Omental fat pad (tissue), 4 donors: Measurements from ENCODE around the gene SCN8A. TPM values are rescaled to one million over a fixed set of nuclear protein-coding genes. Genes with fewer than 3 reads are reported as not detected.

Experiments used
- ATAC-seq: fragments of 150-250 bp; one replicate; pipeline ENCODE4 v1.9.1; 2016; ENCODE audit warnings: mild to moderate bottlenecking, moderate library complexity; ENCODE audit not compliant: low FRiP score
- DNase-seq: peaks from one replicate; pipeline ENCODE4 v3.0.0-alpha.2; 2019; ENCODE audit warnings: low spot score
- total RNA-seq, 4 donors: library from RNA; depleted of rRNA; stranded (reverse); fragments of >200 nt; gene quantifications; one replicate each; pipeline ENCODE4 v1.1.0, GENCODE V29; 2016
- TF ChIP-seq, protein P1 (sequence below), 3 donors: fragments of 450-650 bp; IDR thresholded peaks; one replicate each; pipeline ENCODE4 v1.5.1; 2016 to 2017; ENCODE audit warnings: antibody characterized with exemption in 3 of 3, mild to moderate bottlenecking in 3 of 3, moderate library complexity in 2 of 3

Gene SCN8A
- total RNA-seq, 4 donors from 2014 or later: 0.50 to 1.4 (median 0.67) TPM

DNA sequence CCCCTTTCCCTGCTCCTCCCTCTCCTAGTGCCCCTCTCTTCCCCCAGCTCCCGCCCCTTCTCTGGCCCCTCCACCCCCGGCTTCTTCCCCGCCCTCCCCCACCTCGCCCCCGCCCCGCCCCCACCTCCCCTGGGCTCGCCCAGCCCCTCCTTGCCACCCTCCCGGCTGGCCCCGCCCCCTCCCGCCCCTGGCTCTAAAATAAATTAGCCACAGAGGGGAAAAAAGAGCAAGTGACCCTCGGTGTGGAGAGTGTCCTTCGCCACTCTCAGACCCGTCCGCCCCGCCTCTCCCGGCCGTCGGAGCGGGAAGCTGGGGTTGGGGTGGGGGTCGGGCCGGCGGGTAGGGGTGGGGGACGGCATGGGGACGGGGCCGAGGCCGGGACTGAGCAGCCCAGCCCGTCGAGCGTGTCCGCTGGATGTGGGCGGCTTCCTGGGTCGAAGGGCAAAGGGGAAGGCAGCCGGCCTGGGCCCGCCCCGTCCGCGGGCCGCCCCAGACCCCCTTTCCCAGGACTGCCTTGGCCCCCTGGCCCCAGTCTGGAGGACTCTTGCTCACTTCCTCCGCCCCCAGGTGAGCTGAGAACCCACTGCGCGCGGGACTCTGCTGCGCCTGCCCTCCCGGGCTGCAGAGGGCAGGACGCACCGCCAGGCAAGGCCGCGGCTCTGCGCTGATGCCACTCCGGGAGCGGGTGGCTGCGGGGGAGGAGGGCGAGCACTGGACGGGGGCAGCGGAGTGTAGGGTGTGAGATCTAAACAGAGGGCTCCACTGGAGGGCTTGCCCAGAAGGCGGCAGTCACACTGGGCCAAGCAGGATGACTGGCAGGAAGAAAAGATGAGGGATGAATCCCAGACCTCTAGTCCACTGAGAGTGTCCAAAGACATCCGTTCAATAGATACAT, 258.1 kb downstream of the SCN8A start:
- no peak for ATAC-seq
- TF ChIP-seq, protein P1, sequence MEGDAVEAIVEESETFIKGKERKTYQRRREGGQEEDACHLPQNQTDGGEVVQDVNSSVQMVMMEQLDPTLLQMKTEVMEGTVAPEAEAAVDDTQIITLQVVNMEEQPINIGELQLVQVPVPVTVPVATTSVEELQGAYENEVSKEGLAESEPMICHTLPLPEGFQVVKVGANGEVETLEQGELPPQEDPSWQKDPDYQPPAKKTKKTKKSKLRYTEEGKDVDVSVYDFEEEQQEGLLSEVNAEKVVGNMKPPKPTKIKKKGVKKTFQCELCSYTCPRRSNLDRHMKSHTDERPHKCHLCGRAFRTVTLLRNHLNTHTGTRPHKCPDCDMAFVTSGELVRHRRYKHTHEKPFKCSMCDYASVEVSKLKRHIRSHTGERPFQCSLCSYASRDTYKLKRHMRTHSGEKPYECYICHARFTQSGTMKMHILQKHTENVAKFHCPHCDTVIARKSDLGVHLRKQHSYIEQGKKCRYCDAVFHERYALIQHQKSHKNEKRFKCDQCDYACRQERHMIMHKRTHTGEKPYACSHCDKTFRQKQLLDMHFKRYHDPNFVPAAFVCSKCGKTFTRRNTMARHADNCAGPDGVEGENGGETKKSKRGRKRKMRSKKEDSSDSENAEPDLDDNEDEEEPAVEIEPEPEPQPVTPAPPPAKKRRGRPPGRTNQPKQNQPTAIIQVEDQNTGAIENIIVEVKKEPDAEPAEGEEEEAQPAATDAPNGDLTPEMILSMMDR (IDR thresholded peaks at IDR 0.05): no peak
- DNase-seq: no peak

DNA sequence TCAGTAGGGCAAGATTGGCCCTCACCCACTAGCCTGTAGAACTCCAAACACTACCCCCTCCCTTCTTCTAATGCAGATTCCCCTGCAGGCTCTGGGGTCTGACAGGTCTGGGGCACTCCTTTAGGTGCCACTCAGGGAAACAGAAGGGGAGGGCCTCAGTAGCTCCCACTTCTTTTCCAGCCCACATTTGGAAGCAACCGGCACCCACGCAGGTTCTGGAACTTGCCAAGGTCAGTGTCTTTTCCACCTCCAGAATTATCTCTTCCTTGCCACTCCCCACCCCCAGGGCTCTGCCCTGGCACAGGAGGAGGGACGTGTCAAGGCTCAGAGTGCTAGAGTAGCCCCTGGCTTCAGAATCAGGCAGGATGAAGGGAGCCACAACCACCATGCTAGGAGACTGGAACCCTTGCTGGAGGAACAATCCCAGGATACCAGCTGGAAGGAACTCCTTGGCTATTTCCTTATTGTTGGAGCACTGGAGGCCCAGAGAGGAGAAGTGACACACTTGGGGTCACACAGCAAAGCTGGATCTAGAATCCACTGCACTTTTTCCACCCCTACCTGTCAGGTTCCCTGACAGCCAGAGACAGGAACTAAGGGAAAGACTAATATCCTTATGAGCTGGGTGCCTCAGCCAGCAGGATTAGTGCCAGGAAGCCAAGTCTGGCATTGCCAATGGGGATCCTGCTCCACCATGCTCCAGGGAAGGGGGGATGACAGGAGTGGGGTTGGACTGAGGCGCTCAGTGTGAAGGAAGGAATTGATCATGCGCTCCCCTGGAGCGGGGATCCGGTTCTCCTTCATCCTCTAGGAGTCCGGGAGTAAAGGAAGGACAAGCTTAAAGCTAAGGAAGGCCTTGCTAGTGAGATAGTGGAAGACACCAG, 259.3 kb downstream of the SCN8A start:
- TF ChIP-seq, protein P1 (IDR thresholded peaks at IDR 0.05): no peak
- ATAC-seq (no peak), DNase-seq (no peak)

- ATAC-seq: no peak
- TF ChIP-seq, protein P1 (IDR thresholded peaks at IDR 0.05): no peak
- no peak for DNase-seq
These were observed 259.9 kb downstream of the SCN8A start for GRCh38 chr12:51850965-51851299.

DNA sequence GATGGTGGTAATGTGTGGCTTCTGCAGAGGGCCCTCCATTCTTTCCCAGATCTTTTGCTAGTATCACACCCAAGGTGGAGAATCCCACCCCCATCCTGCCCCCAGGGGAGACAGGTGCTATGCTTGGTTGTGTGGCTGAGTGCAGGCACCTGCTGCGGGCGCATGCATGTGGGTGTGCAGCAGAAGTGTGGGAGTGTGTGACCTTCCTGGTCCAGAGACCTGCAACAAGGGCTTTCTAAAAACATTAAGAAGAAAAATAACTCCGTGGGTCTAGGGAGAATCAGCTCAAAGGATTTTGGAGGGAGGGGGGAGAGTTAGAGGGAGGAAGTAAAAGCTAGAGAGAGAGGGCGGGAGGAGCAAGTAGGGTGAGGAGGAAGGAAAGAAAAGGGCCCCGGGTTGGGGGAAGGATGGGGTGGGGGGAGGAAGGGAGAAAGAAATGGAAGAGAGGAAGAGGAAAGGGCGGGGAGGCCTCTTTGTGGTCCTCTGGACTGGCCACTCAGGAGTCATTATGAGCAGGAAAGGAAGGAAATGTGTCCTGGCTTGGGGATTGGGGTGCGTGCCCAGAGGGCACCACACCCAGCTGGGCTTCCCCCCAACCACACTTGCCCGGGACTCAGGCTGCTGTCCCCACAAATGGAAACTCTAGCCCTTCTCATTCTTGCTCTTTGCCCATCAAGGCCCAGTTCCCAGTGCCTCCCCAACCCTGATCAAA, 260.5 kb downstream of the SCN8A start:
- DNase-seq (no peak), ATAC-seq (no peak)
- TF ChIP-seq, protein P1 (IDR thresholded peaks at IDR 0.05): no peak

GRCh38 chr12:51852404-51853137, 261.5 kb downstream of the SCN8A start:
- TF ChIP-seq, protein P1 (IDR thresholded peaks at IDR 0.05): no peak
- ATAC-seq (no peak), DNase-seq (no peak)
